Transverse colon (tissue), 4 donors: Measurements from ENCODE around the gene ZMIZ1. TPM values are rescaled to one million over a fixed set of nuclear protein-coding genes. Genes with fewer than 3 reads are reported as not detected.
A peak's percentile ranks its signal among the peaks of the same experiment; 100 is the strongest.

Experiments used
- DNase-seq: peaks from one replicate; pipeline ENCODE4 v3.0.0-alpha.2; 2019
- H3K27ac ChIP-seq, 4 donors: fragments of 200-600 bp; sonication (generic); 2 replicates each; pipeline ENCODE4 v1.5.1; 2016 to 2018; ENCODE audit warnings: inconsistent platforms in 4 of 4
- H3K27me3 ChIP-seq: fragments of 200-600 bp; sonication (generic); 2 replicates; pipeline ENCODE4 v1.5.1; 2017; ENCODE audit warnings: inconsistent platforms
- H3K36me3 ChIP-seq, 4 donors: fragments of 200-600 bp; sonication (generic); 2 replicates each; pipeline ENCODE4 v1.5.1; 2017 to 2019; ENCODE audit warnings: inconsistent platforms in 4 of 4
- H3K4me1 ChIP-seq, 4 donors: fragments of 200-600 bp; sonication (generic); 2 replicates each; pipeline ENCODE4 v1.5.1; 2017 to 2020; ENCODE audit warnings: inconsistent platforms in 4 of 4
- H3K4me3 ChIP-seq, 4 donors: fragments of 200-600 bp; sonication (generic); 1 replicate in 1 of 4; 2 replicates in 3 of 4; pipeline versions ENCODE4 v1.5.1 to v1.6.1; 2017 to 2019; ENCODE audit warnings: inconsistent platforms in 4 of 4
- H3K9me3 ChIP-seq, 2 donors: fragments of 200-600 bp; sonication (generic); 2 replicates each; pipeline ENCODE4 v1.5.1; 2017 to 2019; ENCODE audit warnings: inconsistent platforms in 2 of 2
- EP300 ChIP-seq: sonication (generic); formaldehyde crosslinking; IDR thresholded peaks from one replicate; pipeline ENCODE4 v1.6.1; 2017; ENCODE audit warnings: antibody characterized with exemption, low read depth
- POLR2A ChIP-seq: fragments of 450-650 bp; IDR thresholded peaks from one replicate; pipeline ENCODE4 v1.6.1; 2016; ENCODE audit warnings: antibody characterized with exemption, mild to moderate bottlenecking, moderate library complexity
- POLR2AphosphoS5 ChIP-seq, 3 donors: sonication (generic); formaldehyde crosslinking; IDR thresholded peaks; one replicate each; pipeline ENCODE4 v1.6.1; 2016; ENCODE audit warnings: antibody characterized with exemption in 3 of 3
- WGBS, 2 donors: methylation state at CpG; one replicate each; pipeline ENCODE4 v1.1.5; 2018; ENCODE audit warnings: low coverage in 1 of 2; 5-methylcytosine and 5-hydroxymethylcytosine counted together
- in situ Hi-C, 4 donors: fragments of 200-750 bp; cut with MboI; loops; one replicate each; pipeline versions ENCODE4 v1.15.0 to v1.15.1; 2017; ENCODE audit warnings: low sequenced_read_pairs in 3 of 4, low pct_ligation_motif_present in 1 of 4, low pct_unique_long_range_greater_than_20kb in 1 of 4
- intact Hi-C: fragments of 100-400 bp; cut with DNase I; formaldehyde crosslinking; loops from one replicate; pipeline ENCODE4 v1.15.1; 2023; ENCODE audit warnings: low total_unique reads
- total RNA-seq, 4 donors: library from RNA; depleted of rRNA; stranded (reverse); fragments of >200 nt; gene quantifications; one replicate each; pipeline ENCODE4 v1.1.0, GENCODE V29; 2016
- TF ChIP-seq, protein P1 (sequence below), 5 experiments: fragments of 200-600 bp in 3 of 5; fragments of 450-650 bp in 2 of 5; sonication (generic) in 3 of 5; IDR thresholded peaks; 1 replicate in 2 of 5; 2 replicates in 3 of 5; pipeline ENCODE4 v1.5.1; 2016 to 2017; ENCODE audit warnings: antibody characterized with exemption in 5 of 5, inconsistent platforms in 3 of 5, mild to moderate bottlenecking in 2 of 5, moderate library complexity in 1 of 5

Gene ZMIZ1
- total RNA-seq, 4 donors from 2014 or later = 32.0 to 108 (median 63.0) TPM

DNA sequence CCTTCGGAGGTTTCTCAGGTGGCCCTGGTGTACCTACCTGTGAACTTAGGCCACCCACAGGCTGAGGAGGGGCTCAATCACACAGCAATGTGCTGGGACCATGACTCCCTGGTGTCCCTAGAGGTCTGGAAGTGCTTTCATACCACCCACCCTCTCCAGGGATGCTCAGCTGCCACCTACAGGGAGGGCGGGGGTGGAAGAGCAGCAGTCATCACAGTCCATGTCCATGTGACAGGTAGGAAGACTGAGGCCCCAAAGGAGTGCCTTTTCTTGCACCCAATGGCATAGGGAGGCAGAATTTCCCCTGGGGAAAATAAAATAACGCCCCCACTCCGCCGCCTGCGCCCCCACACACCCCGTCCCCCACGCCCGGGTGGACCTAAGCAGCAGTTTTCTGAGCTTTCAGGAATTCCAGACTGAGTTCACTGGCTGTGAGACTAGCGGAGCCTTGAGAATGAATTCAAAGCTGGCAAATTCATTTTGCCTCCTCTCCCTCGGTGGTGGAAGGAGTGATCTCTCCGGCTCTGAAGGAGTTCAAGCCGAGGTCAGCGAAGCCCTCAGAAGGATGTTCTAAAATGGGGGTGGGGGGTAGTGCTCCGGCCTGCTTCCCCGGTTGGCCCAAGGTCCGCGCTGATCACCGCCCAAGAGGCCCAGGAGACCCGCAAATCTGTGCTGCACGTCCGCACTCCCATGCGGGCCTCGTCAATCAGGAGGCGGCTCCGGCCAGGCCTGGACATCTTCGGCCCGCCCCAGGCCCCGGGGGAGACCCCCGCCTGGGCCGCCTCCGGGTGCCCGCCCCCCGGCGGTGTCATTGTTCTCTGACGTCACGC lies 2.1 kb upstream of the ZMIZ1 start:
- intact Hi-C loops (loop anchor here (5.0 to 10.0 kb wide), 4 partner anchors 121 to 1022 kb away; no protein-coding TSS in a partner anchor), in situ Hi-C loops (no loop called here)
- DNase-seq = no peak
- H3K4me1 ChIP-seq = peaks cover 0 to 42% (median 33%) of the 10 kb centered on the region in 4 donors
- H3K27me3 ChIP-seq = no peaks in the 10 kb centered on the region
- WGBS, 2 donors = 0 to 10% methylated on average over 3 to 27 of the region's 37 CpGs
- peak overlapping the region; percentile 27 to 97 (median 76) for H3K4me3 ChIP-seq
- no peak for TF ChIP-seq POLR2AphosphoS5 (IDR thresholded peaks at IDR 0.05)
- TF ChIP-seq, protein P1, sequence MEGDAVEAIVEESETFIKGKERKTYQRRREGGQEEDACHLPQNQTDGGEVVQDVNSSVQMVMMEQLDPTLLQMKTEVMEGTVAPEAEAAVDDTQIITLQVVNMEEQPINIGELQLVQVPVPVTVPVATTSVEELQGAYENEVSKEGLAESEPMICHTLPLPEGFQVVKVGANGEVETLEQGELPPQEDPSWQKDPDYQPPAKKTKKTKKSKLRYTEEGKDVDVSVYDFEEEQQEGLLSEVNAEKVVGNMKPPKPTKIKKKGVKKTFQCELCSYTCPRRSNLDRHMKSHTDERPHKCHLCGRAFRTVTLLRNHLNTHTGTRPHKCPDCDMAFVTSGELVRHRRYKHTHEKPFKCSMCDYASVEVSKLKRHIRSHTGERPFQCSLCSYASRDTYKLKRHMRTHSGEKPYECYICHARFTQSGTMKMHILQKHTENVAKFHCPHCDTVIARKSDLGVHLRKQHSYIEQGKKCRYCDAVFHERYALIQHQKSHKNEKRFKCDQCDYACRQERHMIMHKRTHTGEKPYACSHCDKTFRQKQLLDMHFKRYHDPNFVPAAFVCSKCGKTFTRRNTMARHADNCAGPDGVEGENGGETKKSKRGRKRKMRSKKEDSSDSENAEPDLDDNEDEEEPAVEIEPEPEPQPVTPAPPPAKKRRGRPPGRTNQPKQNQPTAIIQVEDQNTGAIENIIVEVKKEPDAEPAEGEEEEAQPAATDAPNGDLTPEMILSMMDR (IDR thresholded peaks at IDR 0.05) = peak in 2 of 5 experiments; percentile 18 to 32
- H3K9me3 ChIP-seq = no peaks in the 10 kb centered on the region
- peak overlapping the region; percentile 96 to 99 (median 98) for H3K27ac ChIP-seq
- no peaks in the 10 kb centered on the region for H3K36me3 ChIP-seq

GRCh38 chr10:79067241-79068202 lies 1.2 kb upstream of the ZMIZ1 start:
- Histone ChIP-seq H3K36me3 (no peaks in the 10 kb centered on the region), H3K27ac (peak overlapping the region; percentile 96 to 99 (median 98)), H3K27me3 (no peaks in the 10 kb centered on the region), H3K9me3 (no peaks in the 10 kb centered on the region), H3K4me3 (peak overlapping the region; percentile 27 to 97 (median 76)), H3K4me1 (peaks cover 7 to 51% (median 42%) of the 10 kb centered on the region in 4 donors)
- intact Hi-C loops (loop anchor here (2.0 to 10.0 kb wide), 5 partner anchors 95 to 1023 kb away; no protein-coding TSS in a partner anchor), in situ Hi-C loops (no loop called here)
- peak; percentile 92 for DNase-seq
- 1% methylated on average over 42 of the region's 81 CpGs; no CpG with 5 or more reads in 1 of the 2 donors for WGBS, 2 donors
- TF ChIP-seq, protein P1 (IDR thresholded peaks at IDR 0.05) = peak in 3 of 5 experiments; percentile 11 to 30 (median 14)
- TF ChIP-seq POLR2AphosphoS5 (IDR thresholded peaks at IDR 0.05) = peak in 2 of 3 donors; percentile 57 to 69
- no peak for TF ChIP-seq EP300
- no peak for TF ChIP-seq POLR2A

GRCh38 chr10:79068203-79068561 lies 584 bp upstream of the ZMIZ1 start:
- WGBS, 2 donors = 0 to 5% methylated on average over 6 to 15 of the region's 17 CpGs
- intact Hi-C loops = loop anchor here (2.0 to 10.0 kb wide), 5 partner anchors 95 to 1023 kb away; no protein-coding TSS in a partner anchor

More at GRCh38 chr10:79068203-79068561, 584 bp upstream of the ZMIZ1 start:
- no peak for TF ChIP-seq POLR2A
- TF ChIP-seq, protein P1 (IDR thresholded peaks at IDR 0.05) = no peak
- no peaks in the 10 kb centered on the region for H3K27me3 ChIP-seq
- H3K27ac ChIP-seq = peak overlapping the region; percentile 96 to 99 (median 98)
- H3K4me1 ChIP-seq = peaks cover 13 to 55% (median 46%) of the 10 kb centered on the region in 4 donors
- peak overlapping the region; percentile 18 to 97 (median 76) for H3K4me3 ChIP-seq
- in situ Hi-C loops = no loop called here
- H3K9me3 ChIP-seq = no peaks in the 10 kb centered on the region
- DNase-seq = no peak
- no peaks in the 10 kb centered on the region for H3K36me3 ChIP-seq
